ENCODE data around the gene CFAP43.
"Not testable (repeated sequence)": the region's sequence is repeated elsewhere in the genome, so short reads cannot be mapped to it uniquely, and the experiment has no call there.

DNA sequence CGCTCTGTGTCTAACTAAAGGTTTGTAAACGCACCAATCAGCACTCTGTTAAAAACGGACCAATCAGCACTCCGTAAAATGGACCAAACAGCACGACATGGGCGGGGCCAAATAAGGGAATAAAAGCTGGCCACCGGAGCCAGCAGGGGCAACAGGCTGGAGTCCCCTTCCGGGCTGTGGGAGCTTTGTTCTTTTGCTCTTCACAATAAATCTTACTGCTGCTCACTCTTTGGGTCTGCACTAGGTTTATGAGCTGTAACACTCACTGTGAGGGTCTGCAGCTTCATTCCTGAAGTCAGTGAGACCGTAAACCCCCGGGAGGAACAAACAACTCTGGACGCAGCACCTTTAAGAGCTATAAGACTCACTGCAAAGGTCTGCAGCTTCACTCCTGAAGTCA, 16.8 kb upstream of the CFAP43 start:
- TF ChIP-seq, protein P1, sequence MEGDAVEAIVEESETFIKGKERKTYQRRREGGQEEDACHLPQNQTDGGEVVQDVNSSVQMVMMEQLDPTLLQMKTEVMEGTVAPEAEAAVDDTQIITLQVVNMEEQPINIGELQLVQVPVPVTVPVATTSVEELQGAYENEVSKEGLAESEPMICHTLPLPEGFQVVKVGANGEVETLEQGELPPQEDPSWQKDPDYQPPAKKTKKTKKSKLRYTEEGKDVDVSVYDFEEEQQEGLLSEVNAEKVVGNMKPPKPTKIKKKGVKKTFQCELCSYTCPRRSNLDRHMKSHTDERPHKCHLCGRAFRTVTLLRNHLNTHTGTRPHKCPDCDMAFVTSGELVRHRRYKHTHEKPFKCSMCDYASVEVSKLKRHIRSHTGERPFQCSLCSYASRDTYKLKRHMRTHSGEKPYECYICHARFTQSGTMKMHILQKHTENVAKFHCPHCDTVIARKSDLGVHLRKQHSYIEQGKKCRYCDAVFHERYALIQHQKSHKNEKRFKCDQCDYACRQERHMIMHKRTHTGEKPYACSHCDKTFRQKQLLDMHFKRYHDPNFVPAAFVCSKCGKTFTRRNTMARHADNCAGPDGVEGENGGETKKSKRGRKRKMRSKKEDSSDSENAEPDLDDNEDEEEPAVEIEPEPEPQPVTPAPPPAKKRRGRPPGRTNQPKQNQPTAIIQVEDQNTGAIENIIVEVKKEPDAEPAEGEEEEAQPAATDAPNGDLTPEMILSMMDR (IDR thresholded peaks at IDR 0.05 in 4 of 5, conservative IDR thresholded peaks at IDR 0.05 in 1 of 5) = not testable (repeated sequence)
- TF ChIP-seq POLR2A (IDR thresholded peaks at IDR 0.05) = not testable (repeated sequence)

Data from gastrocnemius medialis (tissue), 4 donors.